HepG2 (cell line): Measurements from ENCODE around the gene GFRA1. TPM values are rescaled to one million over a fixed set of nuclear protein-coding genes. Genes with fewer than 3 reads are reported as not detected.

ENCODE experiments used
- ATAC-seq: fragments of 200-7000 bp; cut with Tn5 transposase; 3 replicates; pipeline ENCODE4 v1.9.1; 2020; ENCODE audit warnings: mild to moderate bottlenecking, moderate library complexity
- BruUV-seq: library from RNA; stranded (reverse); fragments of 400-500 nt; replicated peaks from 2 replicates; lab custom pipeline; 2021; lab: Mats Ljungman, UMichigan
- CTCF ChIA-PET: fragments of 300-600 bp; formaldehyde crosslinking; extraction: SDS; loops from one replicate; lab custom pipeline; 2021; ENCODE audit warnings: low total read pairs, inconsistent platforms, low intra/inter-chr PET ratio; lab: Yijun Ruan, JAX
- POLR2A ChIA-PET: fragments of 350-600 bp; sonication (Branson Sonifier 250); formaldehyde crosslinking; loops from one replicate; lab custom pipeline; 2020; ENCODE audit warnings: antibody characterized with exemption, inconsistent platforms; lab: Yijun Ruan, JAX
- DNase-seq: peaks from one replicate; pipeline ENCODE4 v3.0.0-alpha.2; 2015; ENCODE audit warnings: low spot score
- FAIRE-seq: peaks from 3 replicates; lab custom pipeline; 2011; peaks lifted over from hg19 to GRCh38; lab: Jason Lieb, UNC
- H2AFZ ChIP-seq: one replicate; pipeline ENCODE4 v1.6.1; 2011; ENCODE audit warnings: low read length, inconsistent platforms
- H3K27ac ChIP-seq: fragments of 300-600 bp; 3 replicates; pipeline ENCODE4 v1.8.0; 2011; ENCODE audit warnings: mixed run types, mild to moderate bottlenecking, mixed read lengths, low read length, inconsistent platforms; ENCODE audit not compliant: insufficient read depth; ENCODE audit errors: extremely low read length
- H3K27me3 ChIP-seq, 2 experiments: fragments of 200-600 bp in 1 of 2; 2 replicates in 1 of 2; 3 replicates in 1 of 2; pipeline versions ENCODE4 v1.6.0 to v1.8.0; 2011; ENCODE audit warnings: low read length in 2 of 2, mild to moderate bottlenecking in 2 of 2, moderate library complexity in 2 of 2, inconsistent platforms in 1 of 2; ENCODE audit not compliant: insufficient read depth in 2 of 2, control insufficient read depth in 1 of 2
- H3K36me3 ChIP-seq, 2 experiments: fragments of 200-600 bp in 1 of 2; replicated peaks in 1 of 2; 2 replicates in 1 of 2; 3 replicates in 1 of 2; pipeline versions ENCODE4 v1.5.1 to v1.8.0; 2011; ENCODE audit warnings: low read length in 2 of 2, inconsistent platforms in 1 of 2; ENCODE audit not compliant: insufficient read depth in 2 of 2, control insufficient read depth in 1 of 2
- H3K4me1 ChIP-seq: 2 replicates; pipeline ENCODE4 v1.5.1; 2012; ENCODE audit warnings: low read length, inconsistent platforms; ENCODE audit not compliant: insufficient read depth
- H3K4me2 ChIP-seq: 2 replicates; pipeline ENCODE4 v1.6.0; 2011; ENCODE audit warnings: low read depth, low read length, inconsistent platforms
- H3K4me3 ChIP-seq, 3 experiments: fragments of 200-600 bp in 1 of 3; sonication (generic), shearing (Covaris generic) in 1 of 3; replicated peaks in 1 of 3; 2 replicates each; pipeline ENCODE4 v1.5.1; 2011 to 2016; ENCODE audit warnings: low read length in 3 of 3, inconsistent platforms in 2 of 3, low read depth in 2 of 3, mild to moderate bottlenecking in 2 of 3, control low read depth in 1 of 3, mixed read lengths in 1 of 3; ENCODE audit not compliant: insufficient read depth in 1 of 3
- H3K79me2 ChIP-seq: one replicate; pipeline ENCODE4 v1.6.1; 2011; ENCODE audit warnings: low read length, inconsistent platforms; ENCODE audit not compliant: insufficient read depth
- H3K9ac ChIP-seq: 2 replicates; pipeline ENCODE4 v1.6.0; 2011; ENCODE audit warnings: mild to moderate bottlenecking, low read depth, low read length, inconsistent platforms; ENCODE audit not compliant: insufficient read depth
- H3K9me3 ChIP-seq: 2 replicates; pipeline ENCODE4 v1.5.1; 2012; ENCODE audit warnings: mild to moderate bottlenecking, low read length
- H4K20me1 ChIP-seq: 2 replicates; pipeline ENCODE4 v1.6.0; 2011; ENCODE audit warnings: inconsistent platforms, mild to moderate bottlenecking, low read length, moderate library complexity; ENCODE audit not compliant: insufficient read depth
- FOXC1 ChIP-seq: sonication (generic); formaldehyde crosslinking; IDR thresholded peaks from 2 replicates; pipeline ENCODE4 v1.8.0; 2022; ENCODE audit warnings: mild to moderate bottlenecking, missing genetic modification reagents, borderline replicate concordance
- HOXA5 ChIP-seq: sonication (generic); formaldehyde crosslinking; IDR thresholded peaks from 2 replicates; pipeline ENCODE4 v1.4.0; 2020; ENCODE audit warnings: missing genetic modification reagents
- RARA ChIP-seq: IDR thresholded peaks from 2 replicates; pipeline ENCODE4 v1.6.1; 2016; ENCODE audit warnings: missing genetic modification reagents, missing compliant biosample characterization
- TARDBP ChIP-seq: sonication (generic); formaldehyde crosslinking; IDR thresholded peaks from 2 replicates; pipeline ENCODE4 v1.8.0; 2022; ENCODE audit warnings: mild to moderate bottlenecking, missing genetic modification reagents
- TEAD2 ChIP-seq: sonication (generic); formaldehyde crosslinking; IDR thresholded peaks from 2 replicates; pipeline ENCODE4 v1.9.0; 2021; ENCODE audit warnings: missing genetic modification reagents
- ZC3H13 ChIP-seq: sonication (generic); formaldehyde crosslinking; IDR thresholded peaks from 2 replicates; pipeline ENCODE4 v1.8.1; 2023; ENCODE audit warnings: mild to moderate bottlenecking, missing genetic modification reagents, moderate library complexity
- ZNF17 ChIP-seq: sonication (generic); formaldehyde crosslinking; IDR thresholded peaks from 2 replicates; pipeline ENCODE4 v1.5.0; 2020; ENCODE audit warnings: mild to moderate bottlenecking, missing genetic modification reagents
- ZNF224 ChIP-seq: sonication (generic); formaldehyde crosslinking; IDR thresholded peaks from 2 replicates; pipeline ENCODE4 v1.5.0; 2020; ENCODE audit warnings: mild to moderate bottlenecking, missing genetic modification reagents
- ZNF687 ChIP-seq: sonication (generic); formaldehyde crosslinking; IDR thresholded peaks from 2 replicates; pipeline ENCODE4 v1.5.1; 2020; ENCODE audit warnings: mild to moderate bottlenecking, missing genetic modification reagents, moderate library complexity
- WGBS: methylation state at CpG from one replicate; pipeline ENCODE4 v1.1.6; 2017; ENCODE audit warnings: low lambda C conversion rate; 5-methylcytosine and 5-hydroxymethylcytosine counted together
- in situ Hi-C: cut with HindIII; loops from 2 replicates; pipeline ENCODE4 v1.10.0; 2017; ENCODE audit warnings: low pct_unique_long_range_greater_than_20kb; ENCODE audit not compliant: extremely low pct_ligation_motif_present
- intact Hi-C: fragments of 100-400 bp; cut with micrococcal nuclease; formaldehyde crosslinking; loops from one replicate; pipeline ENCODE4 v1.10.0; 2022; ENCODE audit not compliant: unreplicated experiment
- polyA plus RNA-seq, 8 experiments: library from polyadenylated mRNA; depleted of rRNA in 3 of 8; stranded (reverse) in 7 of 8; unstranded in 1 of 8; fragments of >200 nt; fragmentation: Illumina TruSeq in 4 of 8; extraction: Trizol in 4 of 8; gene quantifications; 2 replicates each; pipeline versions ENCODE4 v1.2.1 to v1.2.3, GENCODE V29; 2011 to 2016; ENCODE audit warnings: low read depth in 4 of 8, missing spikeins in 1 of 8, mixed read lengths in 1 of 8; ENCODE audit not compliant: insufficient read depth in 1 of 8
- total RNA-seq, 5 experiments: library from RNA; depleted of rRNA; stranded (reverse); fragments of >200 nt; fragmentation: Illumina TruSeq; extraction: Trizol; gene quantifications; 2 replicates each; pipeline ENCODE4 v1.2.3, GENCODE V29; 2016; ENCODE audit warnings: low read depth in 1 of 5
- TF ChIP-seq, protein P1 (sequence below): sonication (generic); formaldehyde crosslinking; IDR thresholded peaks from 2 replicates; pipeline ENCODE4 v1.5.1; 2020; ENCODE audit warnings: missing genetic modification reagents, mild to moderate bottlenecking, borderline replicate concordance
- TF ChIP-seq, protein P2 (sequence below): sonication (generic); formaldehyde crosslinking; IDR thresholded peaks from 2 replicates; pipeline ENCODE4 v1.9.0; 2021; ENCODE audit warnings: missing genetic modification reagents, borderline replicate concordance
- TF ChIP-seq, protein P3 (sequence below): sonication (generic); formaldehyde crosslinking; IDR thresholded peaks from 2 replicates; pipeline ENCODE4 v1.8.1; 2023; ENCODE audit warnings: mild to moderate bottlenecking, missing genetic modification reagents

The GFRA1 gene
- total and polyA plus RNA-seq, 2 of the 13 experiments (the other 11 are each of a cell fraction or from before 2014, with no cell fraction given) = not detected

DNA sequence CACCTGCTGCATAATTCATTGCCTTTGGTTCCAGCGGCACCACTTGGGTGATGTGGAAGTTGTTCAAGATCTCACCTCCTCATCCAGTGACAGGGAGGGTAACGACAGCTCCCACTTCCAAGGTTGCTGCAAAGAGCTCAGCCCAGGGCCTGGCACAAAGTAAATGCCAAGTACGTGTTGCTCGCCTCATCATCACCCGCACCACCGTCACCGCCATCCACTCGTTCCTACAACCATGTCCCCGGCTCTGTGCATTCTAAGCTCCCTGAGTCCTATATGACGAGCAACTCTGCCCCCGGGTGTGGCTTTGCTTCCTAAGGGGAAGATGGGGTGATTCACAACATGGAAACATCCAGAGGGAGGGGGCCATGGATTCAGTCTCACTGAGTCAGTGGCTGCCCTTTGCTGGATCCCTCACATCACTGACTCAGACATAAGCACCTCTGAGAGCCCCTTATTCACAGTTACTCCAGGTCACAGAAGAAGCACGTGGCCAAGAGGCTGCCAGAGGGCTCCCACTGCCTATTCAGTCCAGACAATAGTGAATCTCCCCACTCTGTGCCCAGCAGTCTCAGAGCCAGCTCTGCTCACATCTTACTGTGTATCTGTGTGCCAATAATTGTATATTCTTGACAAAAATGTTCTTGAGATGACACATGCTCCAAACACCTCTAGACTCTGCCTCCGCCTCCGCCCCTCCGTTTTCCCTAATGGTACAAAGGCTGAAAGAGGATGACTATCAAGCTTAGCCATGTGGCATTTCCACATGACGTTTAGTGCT lies 159.1 kb downstream of the GFRA1 start:
- Histone ChIP-seq H3K79me2 (no peaks in the 10 kb centered on the region), H3K4me3 (no peak overlapping the region), H4K20me1 (no peaks in the 10 kb centered on the region), H3K9ac (no peak overlapping the region), H2AFZ (no peak overlapping the region), H3K4me1 (no peaks in the 10 kb centered on the region), H3K27me3 (no peaks in the 10 kb centered on the region), H3K36me3 (no peaks in the 10 kb centered on the region), H3K27ac (no peak overlapping the region), H3K4me2 (no peak overlapping the region), H3K9me3 (no peaks in the 10 kb centered on the region)
- intact Hi-C loops (no loop called here), in situ Hi-C loops (no loop called here)
- no TSS peak for BruUV-seq
- no peak for FAIRE-seq
- POLR2A ChIA-PET = no interaction called here
- CTCF ChIA-PET = no interaction called here
- ATAC-seq = no peak
- DNase-seq = no peak
- 54% methylated on average over 15 of the region's 16 CpGs for WGBS
- no peak for TF ChIP-seq ZNF687 (CRISPR knock-in tag)
- TF ChIP-seq ZC3H13 (CRISPR knock-in tag) = no peak
- TF ChIP-seq HOXA5 (CRISPR knock-in tag) = no peak
- TF ChIP-seq ZNF224 = no peak
- TF ChIP-seq FOXC1 (CRISPR knock-in tag) = no peak
- TF ChIP-seq, protein P1, sequence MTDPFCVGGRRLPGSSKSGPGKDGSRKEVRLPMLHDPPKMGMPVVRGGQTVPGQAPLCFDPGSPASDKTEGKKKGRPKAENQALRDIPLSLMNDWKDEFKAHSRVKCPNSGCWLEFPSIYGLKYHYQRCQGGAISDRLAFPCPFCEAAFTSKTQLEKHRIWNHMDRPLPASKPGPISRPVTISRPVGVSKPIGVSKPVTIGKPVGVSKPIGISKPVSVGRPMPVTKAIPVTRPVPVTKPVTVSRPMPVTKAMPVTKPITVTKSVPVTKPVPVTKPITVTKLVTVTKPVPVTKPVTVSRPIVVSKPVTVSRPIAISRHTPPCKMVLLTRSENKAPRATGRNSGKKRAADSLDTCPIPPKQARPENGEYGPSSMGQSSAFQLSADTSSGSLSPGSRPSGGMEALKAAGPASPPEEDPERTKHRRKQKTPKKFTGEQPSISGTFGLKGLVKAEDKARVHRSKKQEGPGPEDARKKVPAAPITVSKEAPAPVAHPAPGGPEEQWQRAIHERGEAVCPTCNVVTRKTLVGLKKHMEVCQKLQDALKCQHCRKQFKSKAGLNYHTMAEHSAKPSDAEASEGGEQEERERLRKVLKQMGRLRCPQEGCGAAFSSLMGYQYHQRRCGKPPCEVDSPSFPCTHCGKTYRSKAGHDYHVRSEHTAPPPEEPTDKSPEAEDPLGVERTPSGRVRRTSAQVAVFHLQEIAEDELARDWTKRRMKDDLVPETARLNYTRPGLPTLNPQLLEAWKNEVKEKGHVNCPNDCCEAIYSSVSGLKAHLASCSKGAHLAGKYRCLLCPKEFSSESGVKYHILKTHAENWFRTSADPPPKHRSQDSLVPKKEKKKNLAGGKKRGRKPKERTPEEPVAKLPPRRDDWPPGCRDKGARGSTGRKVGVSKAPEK = no peak
- TF ChIP-seq, protein P2, sequence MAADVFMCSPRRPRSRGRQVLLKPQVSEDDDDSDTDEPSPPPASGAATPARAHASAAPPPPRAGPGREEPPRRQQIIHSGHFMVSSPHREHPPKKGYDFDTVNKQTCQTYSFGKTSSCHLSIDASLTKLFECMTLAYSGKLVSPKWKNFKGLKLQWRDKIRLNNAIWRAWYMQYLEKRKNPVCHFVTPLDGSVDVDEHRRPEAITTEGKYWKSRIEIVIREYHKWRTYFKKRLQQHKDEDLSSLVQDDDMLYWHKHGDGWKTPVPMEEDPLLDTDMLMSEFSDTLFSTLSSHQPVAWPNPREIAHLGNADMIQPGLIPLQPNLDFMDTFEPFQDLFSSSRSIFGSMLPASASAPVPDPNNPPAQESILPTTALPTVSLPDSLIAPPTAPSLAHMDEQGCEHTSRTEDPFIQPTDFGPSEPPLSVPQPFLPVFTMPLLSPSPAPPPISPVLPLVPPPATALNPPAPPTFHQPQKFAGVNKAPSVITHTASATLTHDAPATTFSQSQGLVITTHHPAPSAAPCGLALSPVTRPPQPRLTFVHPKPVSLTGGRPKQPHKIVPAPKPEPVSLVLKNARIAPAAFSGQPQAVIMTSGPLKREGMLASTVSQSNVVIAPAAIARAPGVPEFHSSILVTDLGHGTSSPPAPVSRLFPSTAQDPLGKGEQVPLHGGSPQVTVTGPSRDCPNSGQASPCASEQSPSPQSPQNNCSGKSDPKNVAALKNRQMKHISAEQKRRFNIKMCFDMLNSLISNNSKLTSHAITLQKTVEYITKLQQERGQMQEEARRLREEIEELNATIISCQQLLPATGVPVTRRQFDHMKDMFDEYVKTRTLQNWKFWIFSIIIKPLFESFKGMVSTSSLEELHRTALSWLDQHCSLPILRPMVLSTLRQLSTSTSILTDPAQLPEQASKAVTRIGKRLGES (CRISPR knock-in tag) = no peak
- TF ChIP-seq, protein P3, sequence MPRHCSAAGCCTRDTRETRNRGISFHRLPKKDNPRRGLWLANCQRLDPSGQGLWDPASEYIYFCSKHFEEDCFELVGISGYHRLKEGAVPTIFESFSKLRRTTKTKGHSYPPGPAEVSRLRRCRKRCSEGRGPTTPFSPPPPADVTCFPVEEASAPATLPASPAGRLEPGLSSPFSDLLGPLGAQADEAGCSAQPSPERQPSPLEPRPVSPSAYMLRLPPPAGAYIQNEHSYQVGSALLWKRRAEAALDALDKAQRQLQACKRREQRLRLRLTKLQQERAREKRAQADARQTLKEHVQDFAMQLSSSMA = no peak
- no peak for TF ChIP-seq TARDBP (CRISPR knock-in tag)
- TF ChIP-seq TEAD2 = no peak
- no peak for TF ChIP-seq ZNF17 (CRISPR knock-in tag)
- no peak for TF ChIP-seq RARA (CRISPR knock-in tag)
